Keratinocyte (primary cell): ENCODE data around the gene EFCAB8. TPM values are rescaled to one million over a fixed set of nuclear protein-coding genes. Genes with fewer than 3 reads are reported as not detected.

ENCODE experiments used
- DNase-seq: peaks from one replicate; pipeline ENCODE4 v3.0.0-alpha.2; 2011; ENCODE audit warnings: low read depth, missing footprints, low spot score
- FAIRE-seq: peaks from 2 replicates; lab custom pipeline; 2011; peaks lifted over from hg19 to GRCh38; lab: Jason Lieb, UNC
- H2AFZ ChIP-seq: 2 replicates; pipeline ENCODE4 v1.6.0; 2012; ENCODE audit warnings: low read length, control low read depth, inconsistent platforms; ENCODE audit not compliant: control insufficient read depth
- H3K27ac ChIP-seq: 2 replicates; pipeline ENCODE4 v1.5.1; 2011; ENCODE audit warnings: low read length; ENCODE audit not compliant: control insufficient read depth, insufficient read depth
- H3K27me3 ChIP-seq: 3 replicates; pipeline ENCODE4 v1.6.0; 2011; ENCODE audit warnings: low read length; ENCODE audit not compliant: control insufficient read depth, insufficient read depth; ENCODE audit errors: extremely low read depth
- H3K36me3 ChIP-seq, 2 experiments: 2 replicates in 1 of 2; 3 replicates in 1 of 2; pipeline ENCODE4 v1.5.1; 2011; ENCODE audit warnings: low read length in 2 of 2, mild to moderate bottlenecking in 1 of 2; ENCODE audit not compliant: control insufficient read depth in 2 of 2, insufficient read depth in 2 of 2; ENCODE audit errors: extremely low read depth in 1 of 2
- H3K4me1 ChIP-seq: 3 replicates; pipeline ENCODE4 v1.5.1; 2011; ENCODE audit warnings: low read length; ENCODE audit not compliant: control insufficient read depth, insufficient read depth; ENCODE audit errors: extremely low read depth
- H3K4me2 ChIP-seq: 3 replicates; pipeline ENCODE4 v1.6.0; 2011; ENCODE audit warnings: low read depth, low read length; ENCODE audit not compliant: control insufficient read depth, insufficient read depth; ENCODE audit errors: extremely low read depth
- H3K4me3 ChIP-seq, 3 experiments: fragments of 200-600 bp in 1 of 3; sonication (generic) in 1 of 3; 2 replicates in 2 of 3; 3 replicates in 1 of 3; pipeline ENCODE4 v1.5.1; 2011 to 2016; ENCODE audit warnings: low read length in 3 of 3, mild to moderate bottlenecking in 3 of 3, control low read depth in 2 of 3, inconsistent platforms in 1 of 3, low read depth in 1 of 3, mixed read lengths in 1 of 3, mixed run types in 1 of 3, moderate library complexity in 1 of 3; ENCODE audit not compliant: control insufficient read depth in 2 of 3, insufficient read depth in 2 of 3; ENCODE audit errors: extremely low read depth in 1 of 3
- H3K79me2 ChIP-seq: 2 replicates; pipeline ENCODE4 v1.6.0; 2012; ENCODE audit warnings: low read length; ENCODE audit not compliant: control insufficient read depth, insufficient read depth
- H3K9ac ChIP-seq: 3 replicates; pipeline ENCODE4 v1.6.0; 2011; ENCODE audit warnings: low read length; ENCODE audit not compliant: control insufficient read depth, insufficient read depth; ENCODE audit errors: extremely low read depth
- H3K9me1 ChIP-seq: 3 replicates; pipeline ENCODE4 v1.6.0; 2011; ENCODE audit warnings: low read length; ENCODE audit not compliant: control insufficient read depth, insufficient read depth; ENCODE audit errors: extremely low read depth
- H3K9me3 ChIP-seq: 2 replicates; pipeline ENCODE4 v1.5.1; 2012; ENCODE audit warnings: low read depth, low read length; ENCODE audit not compliant: control insufficient read depth
- H4K20me1 ChIP-seq: 3 replicates; pipeline ENCODE4 v1.6.0; 2011; ENCODE audit warnings: low read length; ENCODE audit not compliant: control insufficient read depth, insufficient read depth; ENCODE audit errors: extremely low read depth
- EZH2 ChIP-seq: IDR thresholded peaks from one replicate; pipeline ENCODE4 v1.6.1; 2012; ENCODE audit warnings: inconsistent platforms, mild to moderate bottlenecking, low read length, moderate library complexity
- dilution Hi-C: fragments of 300-500 bp; cut with MboI; formaldehyde crosslinking; loops from one replicate; pipeline ENCODE4 v1.7.0; 2020; ENCODE audit warnings: low sequenced_read_pairs; ENCODE audit not compliant: extremely low pct_ligation_motif_present
- polyA plus RNA-seq, 5 experiments: library from polyadenylated mRNA; depleted of rRNA in 3 of 5; stranded (reverse) in 3 of 5; stranded (forward) in 1 of 5; unstranded in 1 of 5; fragments of >200 nt; gene quantifications; 1 replicate in 1 of 5; 2 replicates in 3 of 5; 3 replicates in 1 of 5; pipeline versions ENCODE4 v1.2.1 to v1.2.3, GENCODE V29; 2011 to 2012; ENCODE audit warnings: missing spikeins in 2 of 5, low read depth in 1 of 5, low replicate concordance in 1 of 5
- TF ChIP-seq, protein P1 (sequence below), 3 experiments: IDR thresholded peaks in 1 of 3; conservative IDR thresholded peaks in 1 of 3; optimal IDR thresholded peaks in 1 of 3; 2 replicates in 2 of 3; 3 replicates in 1 of 3; pipeline versions ENCODE3 to v1.5.1; 2011; ENCODE audit warnings: low read length in 3 of 3, mild to moderate bottlenecking in 3 of 3, moderate library complexity in 2 of 3, control low read depth in 1 of 3, inconsistent platforms in 1 of 3; ENCODE audit not compliant: insufficient read depth in 2 of 3; ENCODE audit errors: extremely low read depth in 1 of 3

EFCAB8 gene
- polyA plus RNA-seq, 1 donor (not counting 4 experiments of a cell fraction or from before 2014, with no cell fraction given): 0.03 TPM

DNA sequence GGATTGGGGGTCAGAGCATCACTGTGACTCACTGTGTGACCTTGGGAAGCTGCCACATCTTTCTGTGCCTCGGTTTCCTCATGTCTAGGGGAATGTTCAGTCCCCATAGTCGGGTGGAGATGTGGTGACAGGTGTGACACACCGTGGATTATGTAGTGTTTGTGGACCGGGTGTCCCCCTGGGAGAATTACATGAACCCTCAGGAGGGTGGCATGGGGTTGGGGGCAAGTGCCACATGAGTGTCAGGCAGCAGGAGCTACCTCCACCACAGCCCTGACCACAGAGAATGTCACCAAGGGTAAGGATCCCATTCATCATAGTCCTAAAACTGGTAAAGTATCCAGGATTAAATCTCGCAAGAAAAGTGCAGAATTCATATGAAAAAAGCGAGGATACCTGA is 122.3 kb downstream of the EFCAB8 start:
- TF ChIP-seq, protein P1, sequence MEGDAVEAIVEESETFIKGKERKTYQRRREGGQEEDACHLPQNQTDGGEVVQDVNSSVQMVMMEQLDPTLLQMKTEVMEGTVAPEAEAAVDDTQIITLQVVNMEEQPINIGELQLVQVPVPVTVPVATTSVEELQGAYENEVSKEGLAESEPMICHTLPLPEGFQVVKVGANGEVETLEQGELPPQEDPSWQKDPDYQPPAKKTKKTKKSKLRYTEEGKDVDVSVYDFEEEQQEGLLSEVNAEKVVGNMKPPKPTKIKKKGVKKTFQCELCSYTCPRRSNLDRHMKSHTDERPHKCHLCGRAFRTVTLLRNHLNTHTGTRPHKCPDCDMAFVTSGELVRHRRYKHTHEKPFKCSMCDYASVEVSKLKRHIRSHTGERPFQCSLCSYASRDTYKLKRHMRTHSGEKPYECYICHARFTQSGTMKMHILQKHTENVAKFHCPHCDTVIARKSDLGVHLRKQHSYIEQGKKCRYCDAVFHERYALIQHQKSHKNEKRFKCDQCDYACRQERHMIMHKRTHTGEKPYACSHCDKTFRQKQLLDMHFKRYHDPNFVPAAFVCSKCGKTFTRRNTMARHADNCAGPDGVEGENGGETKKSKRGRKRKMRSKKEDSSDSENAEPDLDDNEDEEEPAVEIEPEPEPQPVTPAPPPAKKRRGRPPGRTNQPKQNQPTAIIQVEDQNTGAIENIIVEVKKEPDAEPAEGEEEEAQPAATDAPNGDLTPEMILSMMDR (optimal IDR thresholded peaks at IDR 0.05 in 1 of 3, IDR thresholded peaks at IDR 0.05 in 1 of 3, conservative IDR thresholded peaks at IDR 0.05 in 1 of 3; ENCODE audit: extremely low read depth in 1 of 3, insufficient read depth in 2 of 3, low read length in 3 of 3): no peak
- TF ChIP-seq EZH2: no peak
- no peaks in the 10 kb centered on the region for H3K79me2 ChIP-seq
- H3K4me3 ChIP-seq: no peak overlapping the region
- no peaks in the 10 kb centered on the region for H3K9me1 ChIP-seq
- no peaks in the 10 kb centered on the region for H3K9me3 ChIP-seq
- H2AFZ ChIP-seq: no peak overlapping the region
- FAIRE-seq: no peak
- H3K27ac ChIP-seq: no peak overlapping the region
- DNase-seq: no peak
- H3K4me2 ChIP-seq: no peak overlapping the region
- H3K27me3 ChIP-seq: no peaks in the 10 kb centered on the region
- no peak overlapping the region for H3K9ac ChIP-seq
- no peaks in the 10 kb centered on the region for H4K20me1 ChIP-seq
- H3K4me1 ChIP-seq: no peaks in the 10 kb centered on the region
- dilution Hi-C loops: no loop called here
- H3K36me3 ChIP-seq: no peaks in the 10 kb centered on the region

DNA sequence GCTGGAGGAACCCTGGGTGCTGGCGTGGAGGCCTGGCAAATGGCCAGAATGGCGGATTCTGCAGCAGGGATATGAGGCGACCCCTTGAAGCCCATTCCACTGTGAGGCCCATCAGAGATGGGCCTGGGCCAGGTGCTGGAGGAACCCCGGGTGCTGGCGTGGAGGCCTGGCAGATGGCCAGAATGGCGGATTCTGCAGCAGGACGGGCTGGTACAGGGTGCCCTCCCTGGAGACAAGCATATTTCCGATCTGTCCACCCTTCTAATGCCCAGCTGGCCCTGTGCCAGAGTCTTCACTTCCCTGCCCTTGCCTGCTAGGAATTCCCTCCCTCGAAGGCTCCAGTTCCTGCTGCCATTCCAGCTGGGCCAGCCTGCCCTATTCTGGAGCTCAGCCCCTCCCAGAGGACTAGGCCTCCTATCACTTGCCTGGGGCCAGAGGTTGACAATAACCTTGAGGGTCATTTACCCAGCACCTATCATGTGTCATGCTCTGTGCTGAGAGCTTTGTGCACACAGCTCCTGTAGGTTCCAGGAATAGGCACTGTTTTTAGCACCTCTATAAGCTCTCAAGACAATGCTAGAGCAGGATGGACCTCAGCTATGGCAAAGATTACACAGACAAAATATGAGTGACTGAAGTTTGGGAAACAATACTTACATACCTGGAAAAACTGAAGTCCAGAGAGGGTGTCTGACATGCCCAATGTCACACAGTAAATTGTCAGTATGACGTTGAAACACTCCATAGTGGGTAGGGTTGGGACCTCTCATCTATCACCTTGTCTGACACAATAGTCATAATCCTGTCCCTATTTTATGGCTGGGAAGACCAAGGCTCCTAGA is 124.1 kb downstream of the EFCAB8 start:
- DNase-seq: no peak
- TF ChIP-seq, protein P1 (optimal IDR thresholded peaks at IDR 0.05 in 1 of 3, IDR thresholded peaks at IDR 0.05 in 1 of 3, conservative IDR thresholded peaks at IDR 0.05 in 1 of 3; ENCODE audit: extremely low read depth in 1 of 3, insufficient read depth in 2 of 3, low read length in 3 of 3): no peak
- no peak for TF ChIP-seq EZH2
- Histone ChIP-seq H3K4me3 (no peak overlapping the region), H3K4me2 (no peak overlapping the region), H4K20me1 (no peaks in the 10 kb centered on the region), H3K79me2 (no peaks in the 10 kb centered on the region), H3K27ac (no peak overlapping the region), H3K4me1 (no peaks in the 10 kb centered on the region), H3K9me1 (no peaks in the 10 kb centered on the region), H2AFZ (no peak overlapping the region), H3K9me3 (no peaks in the 10 kb centered on the region), H3K36me3 (no peaks in the 10 kb centered on the region), H3K9ac (no peak overlapping the region), H3K27me3 (no peaks in the 10 kb centered on the region)
- no peak for FAIRE-seq
- dilution Hi-C loops: no loop called here
